Keratinocyte (primary cell): ENCODE data around the gene DOC2A. TPM values are rescaled to one million over a fixed set of nuclear protein-coding genes. Genes with fewer than 3 reads are reported as not detected.

ENCODE experiments used
- DNase-seq: peaks from one replicate; pipeline ENCODE4 v3.0.0-alpha.2; 2011; ENCODE audit warnings: low read depth, missing footprints, low spot score
- FAIRE-seq: peaks from 2 replicates; lab custom pipeline; 2011; peaks lifted over from hg19 to GRCh38; lab: Jason Lieb, UNC
- H2AFZ ChIP-seq: 2 replicates; pipeline ENCODE4 v1.6.0; 2012; ENCODE audit warnings: low read length, control low read depth, inconsistent platforms; ENCODE audit not compliant: control insufficient read depth
- H3K27ac ChIP-seq: 2 replicates; pipeline ENCODE4 v1.5.1; 2011; ENCODE audit warnings: low read length; ENCODE audit not compliant: control insufficient read depth, insufficient read depth
- H3K27me3 ChIP-seq: 3 replicates; pipeline ENCODE4 v1.6.0; 2011; ENCODE audit warnings: low read length; ENCODE audit not compliant: control insufficient read depth, insufficient read depth; ENCODE audit errors: extremely low read depth
- H3K36me3 ChIP-seq, 2 experiments: 2 replicates in 1 of 2; 3 replicates in 1 of 2; pipeline ENCODE4 v1.5.1; 2011; ENCODE audit warnings: low read length in 2 of 2, mild to moderate bottlenecking in 1 of 2; ENCODE audit not compliant: control insufficient read depth in 2 of 2, insufficient read depth in 2 of 2; ENCODE audit errors: extremely low read depth in 1 of 2
- H3K4me1 ChIP-seq: 3 replicates; pipeline ENCODE4 v1.5.1; 2011; ENCODE audit warnings: low read length; ENCODE audit not compliant: control insufficient read depth, insufficient read depth; ENCODE audit errors: extremely low read depth
- H3K4me2 ChIP-seq: 3 replicates; pipeline ENCODE4 v1.6.0; 2011; ENCODE audit warnings: low read depth, low read length; ENCODE audit not compliant: control insufficient read depth, insufficient read depth; ENCODE audit errors: extremely low read depth
- H3K4me3 ChIP-seq, 3 experiments: fragments of 200-600 bp in 1 of 3; sonication (generic) in 1 of 3; 2 replicates in 2 of 3; 3 replicates in 1 of 3; pipeline ENCODE4 v1.5.1; 2011 to 2016; ENCODE audit warnings: low read length in 3 of 3, mild to moderate bottlenecking in 3 of 3, control low read depth in 2 of 3, inconsistent platforms in 1 of 3, low read depth in 1 of 3, mixed read lengths in 1 of 3, mixed run types in 1 of 3, moderate library complexity in 1 of 3; ENCODE audit not compliant: control insufficient read depth in 2 of 3, insufficient read depth in 2 of 3; ENCODE audit errors: extremely low read depth in 1 of 3
- H3K79me2 ChIP-seq: 2 replicates; pipeline ENCODE4 v1.6.0; 2012; ENCODE audit warnings: low read length; ENCODE audit not compliant: control insufficient read depth, insufficient read depth
- H3K9ac ChIP-seq: 3 replicates; pipeline ENCODE4 v1.6.0; 2011; ENCODE audit warnings: low read length; ENCODE audit not compliant: control insufficient read depth, insufficient read depth; ENCODE audit errors: extremely low read depth
- H3K9me1 ChIP-seq: 3 replicates; pipeline ENCODE4 v1.6.0; 2011; ENCODE audit warnings: low read length; ENCODE audit not compliant: control insufficient read depth, insufficient read depth; ENCODE audit errors: extremely low read depth
- H3K9me3 ChIP-seq: 2 replicates; pipeline ENCODE4 v1.5.1; 2012; ENCODE audit warnings: low read depth, low read length; ENCODE audit not compliant: control insufficient read depth
- H4K20me1 ChIP-seq: 3 replicates; pipeline ENCODE4 v1.6.0; 2011; ENCODE audit warnings: low read length; ENCODE audit not compliant: control insufficient read depth, insufficient read depth; ENCODE audit errors: extremely low read depth
- EZH2 ChIP-seq: IDR thresholded peaks from one replicate; pipeline ENCODE4 v1.6.1; 2012; ENCODE audit warnings: inconsistent platforms, mild to moderate bottlenecking, low read length, moderate library complexity
- dilution Hi-C: fragments of 300-500 bp; cut with MboI; formaldehyde crosslinking; loops from one replicate; pipeline ENCODE4 v1.7.0; 2020; ENCODE audit warnings: low sequenced_read_pairs; ENCODE audit not compliant: extremely low pct_ligation_motif_present
- polyA plus RNA-seq, 5 experiments: library from polyadenylated mRNA; depleted of rRNA in 3 of 5; stranded (reverse) in 3 of 5; stranded (forward) in 1 of 5; unstranded in 1 of 5; fragments of >200 nt; gene quantifications; 1 replicate in 1 of 5; 2 replicates in 3 of 5; 3 replicates in 1 of 5; pipeline versions ENCODE4 v1.2.1 to v1.2.3, GENCODE V29; 2011 to 2012; ENCODE audit warnings: missing spikeins in 2 of 5, low read depth in 1 of 5, low replicate concordance in 1 of 5
- TF ChIP-seq, protein P1 (sequence below), 3 experiments: IDR thresholded peaks in 1 of 3; conservative IDR thresholded peaks in 1 of 3; optimal IDR thresholded peaks in 1 of 3; 2 replicates in 2 of 3; 3 replicates in 1 of 3; pipeline versions ENCODE3 to v1.5.1; 2011; ENCODE audit warnings: low read length in 3 of 3, mild to moderate bottlenecking in 3 of 3, moderate library complexity in 2 of 3, control low read depth in 1 of 3, inconsistent platforms in 1 of 3; ENCODE audit not compliant: insufficient read depth in 2 of 3; ENCODE audit errors: extremely low read depth in 1 of 3

The DOC2A gene
- polyA plus RNA-seq, 1 donor (not counting 4 experiments of a cell fraction or from before 2014, with no cell fraction given): 0.26 TPM

DNA sequence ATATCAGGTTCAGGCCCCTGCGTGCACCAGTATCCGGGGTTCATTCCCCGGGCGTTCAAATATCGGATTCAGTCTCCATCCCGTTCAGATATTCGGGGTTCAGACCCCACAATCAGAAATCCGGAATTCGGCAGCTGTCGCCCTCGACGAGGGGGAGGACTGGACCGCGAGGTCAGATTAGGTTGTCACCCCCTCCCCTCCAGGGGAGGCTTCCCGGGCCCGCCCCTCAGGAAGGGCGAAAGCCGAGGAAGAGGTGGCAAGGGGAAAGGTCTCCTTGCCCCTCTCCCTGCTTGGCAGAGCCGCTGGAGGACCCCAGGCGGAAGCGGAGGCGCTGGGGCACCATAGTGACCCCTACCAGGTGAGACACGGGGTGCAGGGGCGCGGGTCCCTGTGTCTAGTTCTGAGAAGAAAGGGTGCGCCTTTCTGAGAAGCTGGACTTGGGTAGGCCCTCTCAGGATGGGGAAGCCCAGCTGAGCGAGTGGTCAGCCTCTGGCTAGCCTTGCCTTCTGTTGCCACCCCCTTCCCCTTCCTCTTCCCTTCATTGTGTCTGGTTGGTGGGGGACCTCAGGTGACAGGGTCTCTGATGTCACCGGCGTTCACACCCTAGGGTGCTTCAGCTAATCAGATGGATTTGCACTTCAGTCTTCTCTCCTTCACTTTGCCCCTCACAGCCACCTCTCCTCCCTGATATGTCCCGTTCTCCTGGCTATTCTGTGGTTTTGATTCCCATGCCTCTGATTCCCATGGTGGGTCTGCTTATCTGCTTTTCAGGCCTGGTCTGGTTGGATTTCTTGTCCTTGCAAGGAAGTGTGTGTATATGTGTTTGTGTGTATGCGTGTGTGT, 36.3 kb downstream of the DOC2A start:
- Histone ChIP-seq H3K27ac (peak overlapping the region; percentile 81), H3K9me3 (no peaks in the 10 kb centered on the region), H3K4me1 (peaks cover 18% of the 10 kb centered on the region), H2AFZ (no peak overlapping the region), H3K27me3 (no peaks in the 10 kb centered on the region), H3K4me3 (peak overlapping the region; percentile 90 to 97 (median 97)), H3K36me3 (peaks cover 20 to 22% of the 10 kb centered on the region in 2 experiments), H3K9ac (peak overlapping the region; percentile 88), H3K4me2 (peak overlapping the region; percentile 80), H4K20me1 (peaks cover 22% of the 10 kb centered on the region), H3K9me1 (peaks cover 4% of the 10 kb centered on the region), H3K79me2 (peaks cover 45% of the 10 kb centered on the region)
- no peak for FAIRE-seq
- dilution Hi-C loops: no loop called here
- DNase-seq: no peak
- TF ChIP-seq EZH2: no peak
- TF ChIP-seq, protein P1, sequence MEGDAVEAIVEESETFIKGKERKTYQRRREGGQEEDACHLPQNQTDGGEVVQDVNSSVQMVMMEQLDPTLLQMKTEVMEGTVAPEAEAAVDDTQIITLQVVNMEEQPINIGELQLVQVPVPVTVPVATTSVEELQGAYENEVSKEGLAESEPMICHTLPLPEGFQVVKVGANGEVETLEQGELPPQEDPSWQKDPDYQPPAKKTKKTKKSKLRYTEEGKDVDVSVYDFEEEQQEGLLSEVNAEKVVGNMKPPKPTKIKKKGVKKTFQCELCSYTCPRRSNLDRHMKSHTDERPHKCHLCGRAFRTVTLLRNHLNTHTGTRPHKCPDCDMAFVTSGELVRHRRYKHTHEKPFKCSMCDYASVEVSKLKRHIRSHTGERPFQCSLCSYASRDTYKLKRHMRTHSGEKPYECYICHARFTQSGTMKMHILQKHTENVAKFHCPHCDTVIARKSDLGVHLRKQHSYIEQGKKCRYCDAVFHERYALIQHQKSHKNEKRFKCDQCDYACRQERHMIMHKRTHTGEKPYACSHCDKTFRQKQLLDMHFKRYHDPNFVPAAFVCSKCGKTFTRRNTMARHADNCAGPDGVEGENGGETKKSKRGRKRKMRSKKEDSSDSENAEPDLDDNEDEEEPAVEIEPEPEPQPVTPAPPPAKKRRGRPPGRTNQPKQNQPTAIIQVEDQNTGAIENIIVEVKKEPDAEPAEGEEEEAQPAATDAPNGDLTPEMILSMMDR (optimal IDR thresholded peaks at IDR 0.05 in 1 of 3, IDR thresholded peaks at IDR 0.05 in 1 of 3, conservative IDR thresholded peaks at IDR 0.05 in 1 of 3; ENCODE audit: extremely low read depth in 1 of 3, insufficient read depth in 2 of 3, low read length in 3 of 3): no peak

DNA sequence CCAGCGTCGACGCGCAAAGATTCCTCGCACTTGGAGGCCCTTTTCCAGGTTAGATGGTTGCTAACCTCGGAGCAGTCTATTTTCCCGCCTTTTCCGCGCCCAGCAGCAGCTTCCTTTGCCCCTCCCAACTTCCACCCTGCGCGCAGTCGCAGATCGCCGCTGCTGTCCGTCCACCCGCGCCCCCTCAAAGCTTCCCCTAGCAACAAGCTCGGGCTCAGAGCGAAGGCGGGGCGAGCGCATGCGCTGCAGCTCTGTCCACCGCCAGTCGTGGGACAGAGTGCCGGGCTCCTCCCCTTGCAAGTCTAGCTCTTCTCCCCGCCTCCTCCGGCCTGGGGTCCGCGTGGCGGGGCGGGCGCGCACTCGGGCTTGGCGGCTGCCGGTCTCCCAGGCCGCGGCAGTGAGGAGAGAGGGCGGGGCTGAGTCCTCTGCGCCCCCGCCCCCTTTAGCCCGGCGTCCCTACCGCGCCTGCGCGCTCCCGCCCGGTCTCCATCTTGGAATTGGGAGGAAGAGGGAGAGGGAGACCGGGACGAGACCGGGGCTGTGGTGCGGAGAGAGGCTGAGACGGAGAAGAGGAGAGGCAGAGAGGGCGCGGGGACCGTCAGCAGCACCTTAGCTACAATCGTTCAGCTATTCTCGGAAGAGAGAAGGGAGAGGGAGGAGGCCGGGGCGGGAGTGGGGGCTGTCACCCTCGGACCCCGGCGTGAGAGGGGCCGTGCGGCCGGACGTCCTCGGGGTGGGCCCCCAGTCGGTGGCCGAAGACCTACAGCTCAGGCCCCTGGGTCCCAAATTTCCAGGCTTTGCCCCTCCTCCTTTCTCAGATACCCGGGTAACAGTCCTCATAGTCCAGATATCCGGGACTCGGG, 37.2 kb downstream of the DOC2A start, which contains the start of gene TAOK2:
TAOK2 (plus strand) TSS at position 485 of the 863 bp plus-strand sequence. CDS start 3,905 bp downstream, outside the sequence.
- peak within 1 kb of the TSS; percentile 91 for H2AFZ ChIP-seq

More for the DNA sequence above, 37.2 kb downstream of the DOC2A start, which contains the start of gene TAOK2:
- H3K4me1 ChIP-seq: peaks cover 18% of the 10 kb centered on the region
- H3K36me3 ChIP-seq: peaks cover 11 to 17% of the 10 kb centered on the region in 2 experiments
- FAIRE-seq (no peak), DNase-seq (peak; percentile 93)
- no peaks in the 10 kb centered on the region for H3K9me3 ChIP-seq
- H3K79me2 ChIP-seq: peaks cover 43% of the 10 kb centered on the region
- dilution Hi-C loops: no loop called here
- H3K27me3 ChIP-seq: no peaks in the 10 kb centered on the region
- H3K27ac ChIP-seq: peak within 1 kb of the TSS; percentile 81
- TF ChIP-seq, protein P1 (optimal IDR thresholded peaks at IDR 0.05 in 1 of 3, IDR thresholded peaks at IDR 0.05 in 1 of 3, conservative IDR thresholded peaks at IDR 0.05 in 1 of 3; ENCODE audit: extremely low read depth in 1 of 3, insufficient read depth in 2 of 3, low read length in 3 of 3): no peak
- TF ChIP-seq EZH2: no peak
- peak within 1 kb of the TSS; percentile 80 for H3K4me2 ChIP-seq
- H3K9me1 ChIP-seq: peaks cover 4% of the 10 kb centered on the region
- peak within 1 kb of the TSS; percentile 90 to 97 (median 97) for H3K4me3 ChIP-seq
- H4K20me1 ChIP-seq: peaks cover 22% of the 10 kb centered on the region
- H3K9ac ChIP-seq: peak within 1 kb of the TSS; percentile 88
